PC-9 (cell line): ENCODE results near the gene SCT. TPM values are rescaled to one million over a fixed set of nuclear protein-coding genes. Genes with fewer than 3 reads are reported as not detected.
"Not testable (repeated sequence)": the region's sequence is repeated elsewhere in the genome, so short reads cannot be mapped to it uniquely, and the experiment has no call there.

Source experiments
- BruUV-seq: library from RNA; stranded (reverse); fragments of 400-500 nt; replicated peaks from 2 replicates; lab custom pipeline; 2021; lab: Mats Ljungman, UMichigan
- CTCF ChIA-PET: fragments of 300-600 bp; sonication (Branson Sonifier 250); formaldehyde crosslinking; loops from one replicate; lab custom pipeline; 2022; ENCODE audit warnings: antibody characterized with exemption; lab: Charles Lee
- POLR2A ChIA-PET: fragments of 300-600 bp; sonication (Branson Sonifier 250); formaldehyde crosslinking; loops from one replicate; lab custom pipeline; 2022; ENCODE audit warnings: antibody characterized with exemption; ENCODE audit not compliant: unreplicated experiment; lab: Charles Lee
- DNase-seq, 2 experiments: peaks; one replicate each; pipeline versions ENCODE4 v3.0.0 to v3.0.0-alpha.2; 2015 to 2022; ENCODE audit warnings: mixed read lengths in 1 of 2
- H2AFZ ChIP-seq: fragments of 200-600 bp; sonication (generic); 2 replicates; pipeline ENCODE4 v1.8.1; 2017; ENCODE audit warnings: antibody characterized with exemption
- H3F3A ChIP-seq: fragments of 200-600 bp; sonication (generic); 2 replicates; pipeline ENCODE4 v1.8.1; 2017; ENCODE audit warnings: antibody characterized with exemption, mild to moderate bottlenecking, low read depth; ENCODE audit not compliant: insufficient read depth
- H3K27ac ChIP-seq: fragments of 200-600 bp; sonication (generic); 2 replicates; pipeline ENCODE4 v1.6.1; 2016; ENCODE audit warnings: mixed run types
- H3K27me3 ChIP-seq: fragments of 200-600 bp; sonication (generic); 2 replicates; pipeline ENCODE4 v1.6.1; 2016; ENCODE audit warnings: low read depth, mixed run types; ENCODE audit not compliant: insufficient read depth
- H3K36me3 ChIP-seq: fragments of 200-600 bp; sonication (generic); 2 replicates; pipeline ENCODE4 v1.6.1; 2016; ENCODE audit warnings: low read depth, mixed run types
- H3K4me1 ChIP-seq: fragments of 200-600 bp; sonication (generic); replicated peaks from 2 replicates; pipeline ENCODE4 v1.6.1; 2016; ENCODE audit warnings: mixed run types; ENCODE audit not compliant: insufficient read depth
- H3K4me2 ChIP-seq: fragments of 200-600 bp; sonication (generic); 2 replicates; pipeline ENCODE4 v1.6.1; 2017; ENCODE audit warnings: mixed run types
- H3K4me3 ChIP-seq: fragments of 200-600 bp; sonication (generic); 2 replicates; pipeline ENCODE4 v1.6.1; 2016; ENCODE audit warnings: mixed run types
- H3K79me2 ChIP-seq: fragments of 200-600 bp; sonication (generic); 2 replicates; pipeline ENCODE4 v1.6.1; 2017; ENCODE audit warnings: low read depth, mixed run types
- H3K9me2 ChIP-seq: fragments of 200-600 bp; sonication (generic); 2 replicates; pipeline ENCODE4 v1.8.1; 2017; ENCODE audit warnings: mild to moderate bottlenecking; ENCODE audit not compliant: insufficient read depth
- H3K9me3 ChIP-seq: fragments of 200-600 bp; sonication (generic); 2 replicates; pipeline ENCODE4 v1.8.1; 2016; ENCODE audit warnings: low read depth; ENCODE audit not compliant: insufficient read depth
- H4K20me1 ChIP-seq: fragments of 200-600 bp; sonication (generic); 2 replicates; pipeline ENCODE4 v1.8.1; 2017; ENCODE audit not compliant: insufficient read depth
- CTCF ChIP-seq: fragments of 200-600 bp; sonication (generic); conservative IDR thresholded peaks from 2 replicates; pipeline ENCODE4 v1.6.1; 2017; ENCODE audit warnings: mixed run types, antibody characterized with exemption, mild to moderate bottlenecking, moderate library complexity
- EZH2 ChIP-seq: fragments of 200-600 bp; sonication (generic); IDR thresholded peaks from 2 replicates; pipeline ENCODE4 v1.8.0; 2017; ENCODE audit warnings: antibody characterized with exemption, low read depth
- intact Hi-C: fragments of 100-400 bp; cut with micrococcal nuclease; formaldehyde crosslinking; loops from one replicate; pipeline ENCODE4 v1.10.0; 2022; ENCODE audit not compliant: unreplicated experiment
- total RNA-seq: library from RNA; stranded (reverse); gene quantifications from 2 replicates; pipeline ENCODE4 v1.2.3, GENCODE V29; 2021

SCT gene
- total RNA-seq, 1 experiment from 2014 or later, result not detected

- Histone ChIP-seq H3K4me2 (no peak overlapping the region), H3K9me2 (no peaks in the 10 kb centered on the region), H4K20me1 (no peaks in the 10 kb centered on the region), H3K27ac (no peak overlapping the region), H3K27me3 (no peaks in the 10 kb centered on the region), H3K36me3 (no peaks in the 10 kb centered on the region), H3F3A (no peaks in the 10 kb centered on the region), H3K79me2 (no peaks in the 10 kb centered on the region), H3K9me3 (no peaks in the 10 kb centered on the region), H3K4me3 (no peak overlapping the region), H3K4me1 (no peaks in the 10 kb centered on the region), H2AFZ (no peak overlapping the region)
- no peak for DNase-seq
- TF ChIP-seq CTCF, result no peak
- no peak for TF ChIP-seq EZH2
- ChIA-PET POLR2A (no interaction called here), CTCF (no interaction called here)
- intact Hi-C loops, result no loop called here
- no TSS peak for BruUV-seq
Observed at GRCh38 chr11:655036-655726, 28.2 kb upstream of the SCT start.

- H4K20me1 ChIP-seq, H3K9me2 ChIP-seq, H3K79me2 ChIP-seq, H3K4me1 ChIP-seq, H3F3A ChIP-seq, H3K27ac ChIP-seq, POLR2A ChIA-PET, DNase-seq, BruUV-seq, H3K4me2 ChIP-seq, H3K36me3 ChIP-seq, H3K27me3 ChIP-seq, CTCF ChIA-PET, H3K4me3 ChIP-seq, intact Hi-C loops, H2AFZ ChIP-seq, H3K9me3 ChIP-seq: not testable (repeated sequence)
Observed at GRCh38 chr11:654444-654843, 27.5 kb upstream of the SCT start.

GRCh38 chr11:653837-654236 is 26.9 kb upstream of the SCT start:
- no peak for DNase-seq
- Histone ChIP-seq H3K9me3 (no peaks in the 10 kb centered on the region), H3K4me2 (no peak overlapping the region), H2AFZ (no peak overlapping the region), H3K27ac (no peak overlapping the region), H3K4me1 (no peaks in the 10 kb centered on the region), H3K4me3 (no peak overlapping the region), H4K20me1 (no peaks in the 10 kb centered on the region), H3K9me2 (no peaks in the 10 kb centered on the region), H3K79me2 (no peaks in the 10 kb centered on the region), H3F3A (peaks cover 3% of the 10 kb centered on the region; the same call in 1 of the 2 replicates), H3K27me3 (no peaks in the 10 kb centered on the region), H3K36me3 (no peaks in the 10 kb centered on the region)
- ChIA-PET POLR2A (no interaction called here), CTCF (no interaction called here)
- intact Hi-C loops, result no loop called here
- TF ChIP-seq EZH2, result no peak
- TF ChIP-seq CTCF, result no peak
- no TSS peak for BruUV-seq

GRCh38 chr11:653136-653535 is 26.2 kb upstream of the SCT start:
- H2AFZ ChIP-seq, CTCF ChIA-PET, H3K79me2 ChIP-seq, POLR2A ChIA-PET, H3F3A ChIP-seq, DNase-seq, H3K4me2 ChIP-seq, H3K27ac ChIP-seq, H3K9me3 ChIP-seq, H3K36me3 ChIP-seq, H4K20me1 ChIP-seq, H3K9me2 ChIP-seq, intact Hi-C loops, BruUV-seq, H3K4me3 ChIP-seq, H3K27me3 ChIP-seq, H3K4me1 ChIP-seq: not testable (repeated sequence)
